ENCODE results near the gene FAM174C. TPM values are rescaled to one million over a fixed set of nuclear protein-coding genes. Genes with fewer than 3 reads are reported as not detected.
A peak's percentile ranks its signal among the peaks of the same experiment; 100 is the strongest.

FAM174C gene
- total RNA-seq, 4 donors from 2014 or later = 50.8 to 114 (median 64.6) TPM

DNA sequence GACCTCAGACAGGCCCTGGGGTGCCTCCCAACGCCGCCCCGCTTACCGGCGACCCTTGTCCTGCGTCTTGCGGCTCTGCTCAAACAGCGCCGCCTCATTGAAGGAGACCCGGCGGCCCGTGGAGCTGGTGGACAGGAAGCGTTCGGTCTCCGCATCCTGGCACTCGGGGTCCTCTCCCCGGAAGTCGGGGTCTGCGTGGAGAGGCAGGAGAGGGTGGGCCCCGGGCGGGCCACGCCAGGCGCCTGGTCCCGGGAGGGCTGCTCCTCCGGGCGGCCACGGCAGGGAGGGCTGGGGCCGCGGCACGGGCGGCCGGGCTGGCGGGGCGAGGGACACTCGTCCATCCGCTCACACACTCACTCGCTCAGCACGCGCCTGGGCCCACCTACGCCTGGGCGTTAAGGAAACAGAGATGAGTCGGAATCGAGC lies 40.4 kb upstream of the FAM174C start:
- Histone ChIP-seq H3K9me3 (no peaks in the 10 kb centered on the region), H3K27ac (no peak overlapping the region), H3K36me3 (no peaks in the 10 kb centered on the region), H3K4me1 (peaks cover 16 to 41% of the 10 kb centered on the region in 2 donors), H3K27me3 (no peaks in the 10 kb centered on the region), H3K4me3 (replicated peaks in 1 of 3) (no peak overlapping the region)
- intact Hi-C loops (cut with DNase I) = loop anchor here (10.0 kb wide), 1 partner anchor 310 kb away; the partner anchor contains the start of gene ARID3A
- no peak for DNase-seq
- no peak for TF ChIP-seq POLR2A (IDR thresholded peaks at IDR 0.05)
- TF ChIP-seq, protein P1, sequence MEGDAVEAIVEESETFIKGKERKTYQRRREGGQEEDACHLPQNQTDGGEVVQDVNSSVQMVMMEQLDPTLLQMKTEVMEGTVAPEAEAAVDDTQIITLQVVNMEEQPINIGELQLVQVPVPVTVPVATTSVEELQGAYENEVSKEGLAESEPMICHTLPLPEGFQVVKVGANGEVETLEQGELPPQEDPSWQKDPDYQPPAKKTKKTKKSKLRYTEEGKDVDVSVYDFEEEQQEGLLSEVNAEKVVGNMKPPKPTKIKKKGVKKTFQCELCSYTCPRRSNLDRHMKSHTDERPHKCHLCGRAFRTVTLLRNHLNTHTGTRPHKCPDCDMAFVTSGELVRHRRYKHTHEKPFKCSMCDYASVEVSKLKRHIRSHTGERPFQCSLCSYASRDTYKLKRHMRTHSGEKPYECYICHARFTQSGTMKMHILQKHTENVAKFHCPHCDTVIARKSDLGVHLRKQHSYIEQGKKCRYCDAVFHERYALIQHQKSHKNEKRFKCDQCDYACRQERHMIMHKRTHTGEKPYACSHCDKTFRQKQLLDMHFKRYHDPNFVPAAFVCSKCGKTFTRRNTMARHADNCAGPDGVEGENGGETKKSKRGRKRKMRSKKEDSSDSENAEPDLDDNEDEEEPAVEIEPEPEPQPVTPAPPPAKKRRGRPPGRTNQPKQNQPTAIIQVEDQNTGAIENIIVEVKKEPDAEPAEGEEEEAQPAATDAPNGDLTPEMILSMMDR (IDR thresholded peaks at IDR 0.05) = no peak
- 94 to 96% methylated on average over 24 to 34 of the region's 43 CpGs for WGBS, 2 donors

DNA sequence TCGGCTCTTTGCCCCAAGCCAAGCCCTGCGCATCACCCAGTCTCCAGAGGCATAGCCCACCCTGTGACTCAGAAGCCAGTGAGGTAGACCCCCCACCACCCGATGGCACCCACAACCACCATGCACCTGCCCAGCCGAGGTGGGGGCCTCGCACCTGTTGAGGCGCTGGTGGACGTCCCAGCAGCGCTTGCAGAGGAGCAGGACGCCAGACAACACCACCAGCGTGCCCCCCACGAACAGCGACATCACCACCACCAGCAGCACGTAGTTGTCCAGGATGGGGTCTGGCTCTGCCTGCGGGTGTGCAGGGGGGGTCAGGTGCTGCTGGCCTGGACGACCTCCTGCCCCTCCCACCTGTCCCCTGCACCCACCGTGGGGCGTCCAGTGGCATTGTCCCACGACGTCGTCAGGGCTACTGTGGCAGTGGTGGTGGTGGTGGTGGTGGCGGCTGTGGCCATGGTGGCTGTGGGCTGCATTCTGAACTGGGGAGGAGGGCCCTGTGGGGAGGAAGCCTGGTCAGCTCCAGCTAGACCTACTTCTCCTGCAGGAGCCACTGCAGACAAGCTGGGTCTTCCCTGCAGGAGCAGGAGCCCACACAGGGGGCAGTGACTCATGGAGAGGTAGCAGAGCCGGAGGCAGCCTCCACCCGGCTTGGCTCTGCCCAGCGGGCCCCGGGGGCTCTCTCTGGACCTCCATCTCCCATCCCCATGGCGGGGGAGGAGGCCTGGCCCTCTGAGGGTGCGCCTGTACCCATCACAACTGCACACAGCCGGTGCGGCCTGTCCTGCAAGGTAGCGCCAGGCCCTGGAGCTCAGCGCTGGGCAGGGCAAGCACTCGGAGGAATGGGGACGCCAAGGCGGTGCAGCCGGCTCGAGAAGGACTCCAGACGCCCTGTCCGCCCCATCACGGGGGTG lies 39.4 kb upstream of the FAM174C start:
- DNase-seq = no peak
- H3K27me3 ChIP-seq = no peaks in the 10 kb centered on the region
- H3K4me1 ChIP-seq = peaks cover 22 to 48% of the 10 kb centered on the region in 2 donors
- 89 to 100% methylated on average over 1 to 7 of the region's 39 CpGs for WGBS, 2 donors
- no peak overlapping the region for H3K4me3 ChIP-seq (replicated peaks in 1 of 3)
- H3K36me3 ChIP-seq = no peaks in the 10 kb centered on the region
- no peak overlapping the region for H3K27ac ChIP-seq
- H3K9me3 ChIP-seq = no peaks in the 10 kb centered on the region
- no peak for TF ChIP-seq POLR2A (IDR thresholded peaks at IDR 0.05)
- TF ChIP-seq, protein P1 (IDR thresholded peaks at IDR 0.05) = no peak
- intact Hi-C loops (cut with DNase I) = loop anchor here (10.0 kb wide), 1 partner anchor 311 kb away; the partner anchor contains the start of gene ARID3A

DNA sequence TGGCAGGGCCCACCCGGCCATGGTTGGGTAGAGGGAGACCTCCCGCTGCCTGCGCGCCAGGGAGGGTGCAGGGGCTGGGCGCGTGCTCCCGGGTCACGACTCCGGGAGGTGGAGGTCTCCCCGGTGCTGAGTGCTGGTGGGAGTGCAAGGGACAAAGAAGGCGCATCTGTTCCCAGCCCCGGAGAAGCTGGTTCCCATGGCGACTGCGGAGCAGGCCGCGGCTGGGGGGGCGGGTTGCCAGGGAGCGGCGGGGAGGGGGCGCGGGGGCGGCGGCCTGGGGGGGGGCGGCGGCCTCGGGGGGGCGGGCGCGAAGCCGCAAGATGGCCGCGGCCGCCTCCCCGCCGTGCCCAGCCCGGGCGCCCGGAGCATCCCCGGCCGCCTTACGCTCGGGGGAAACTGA lies 38.8 kb upstream of the FAM174C start:
- intact Hi-C loops (cut with DNase I) = loop anchor here (10.0 kb wide), 1 partner anchor 312 kb away; the partner anchor contains the start of gene ARID3A
- peaks cover 28 to 52% of the 10 kb centered on the region in 2 donors for H3K4me1 ChIP-seq

DNA sequence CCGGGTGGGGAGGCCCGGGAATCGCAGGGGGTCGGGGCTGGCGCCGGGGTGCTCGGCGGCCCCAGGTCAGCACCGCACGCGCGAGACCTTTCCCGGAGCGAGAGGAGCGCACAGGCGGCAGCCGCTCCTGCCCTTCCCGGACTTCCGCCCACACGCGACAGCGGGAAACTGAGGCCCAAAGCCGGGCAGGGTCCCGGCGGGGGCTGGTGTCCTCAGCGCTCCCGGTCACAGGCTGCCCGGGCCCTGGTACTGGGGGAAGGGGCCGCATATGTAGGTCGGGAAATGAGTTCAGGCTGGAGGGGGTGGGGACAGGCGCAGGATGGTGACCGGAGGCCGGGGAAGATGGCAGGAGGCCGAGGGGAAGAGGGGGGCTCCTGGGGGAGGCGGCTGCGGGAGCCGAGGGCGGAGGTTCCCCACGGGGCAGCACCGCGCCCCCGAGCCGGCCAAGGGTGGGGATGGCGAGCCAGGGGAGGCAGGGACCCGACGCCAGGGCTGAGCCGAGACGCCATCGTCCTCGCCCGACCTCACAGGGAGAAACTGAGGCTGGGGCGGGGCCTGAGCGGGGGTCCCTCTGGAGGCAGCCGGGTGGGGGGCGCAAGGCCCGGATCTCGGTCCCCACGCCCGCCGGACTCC lies 38.2 kb upstream of the FAM174C start:
- intact Hi-C loops (cut with DNase I) = loop anchor here (10.0 kb wide), 1 partner anchor 312 kb away; the partner anchor contains the start of gene ARID3A
- WGBS, 2 donors = 1 to 2% methylated on average over 11 to 22 of the region's 60 CpGs
- Histone ChIP-seq H3K4me3 (replicated peaks in 1 of 3) (peak overlapping the region in 1 of 3 donors; percentile 51), H3K27me3 (no peaks in the 10 kb centered on the region), H3K36me3 (no peaks in the 10 kb centered on the region), H3K27ac (no peak overlapping the region), H3K4me1 (peaks cover 29 to 48% of the 10 kb centered on the region in 2 donors), H3K9me3 (no peaks in the 10 kb centered on the region)
- peak in 1 of 2 donors; percentile 48 for DNase-seq
- TF ChIP-seq, protein P1 (IDR thresholded peaks at IDR 0.05) = no peak
- TF ChIP-seq POLR2A (IDR thresholded peaks at IDR 0.05) = no peak

More for the DNA sequence above, 38.8 kb upstream of the FAM174C start:
- no peak overlapping the region for H3K27ac ChIP-seq
- no peaks in the 10 kb centered on the region for H3K9me3 ChIP-seq
- no peaks in the 10 kb centered on the region for H3K27me3 ChIP-seq
- no peak for TF ChIP-seq POLR2A (IDR thresholded peaks at IDR 0.05)
- TF ChIP-seq, protein P1 (IDR thresholded peaks at IDR 0.05) = no peak
- no peaks in the 10 kb centered on the region for H3K36me3 ChIP-seq
- WGBS, 2 donors = 57 to 70% methylated on average over 8 to 9 of the region's 42 CpGs
- H3K4me3 ChIP-seq (replicated peaks in 1 of 3) = peak overlapping the region in 1 of 3 donors; percentile 51
- no peak for DNase-seq

All from thyroid gland (tissue), 4 donors.